ENCODE measurements around the gene CDHR1.

GRCh38 chr10:84247496-84247895 lies 53.2 kb downstream of the CDHR1 start:
- TF ChIP-seq CTCF (conservative IDR thresholded peaks at IDR 0.05 in 1 of 2, IDR thresholded peaks at IDR 0.05 in 1 of 2; ENCODE audit: low read depth in 1 of 2, low read length in 2 of 2) (no peak), EZH2 (IDR thresholded peaks at IDR 0.05; ENCODE audit: low read length, missing control alignments) (no peak)
